Measurements from ENCODE around the gene CRB2. TPM values are rescaled to one million over a fixed set of nuclear protein-coding genes. Genes with fewer than 3 reads are reported as not detected.

The CRB2 gene
- total RNA-seq, 2 donors from 2014 or later = under 0.01 to 1.3 TPM

DNA sequence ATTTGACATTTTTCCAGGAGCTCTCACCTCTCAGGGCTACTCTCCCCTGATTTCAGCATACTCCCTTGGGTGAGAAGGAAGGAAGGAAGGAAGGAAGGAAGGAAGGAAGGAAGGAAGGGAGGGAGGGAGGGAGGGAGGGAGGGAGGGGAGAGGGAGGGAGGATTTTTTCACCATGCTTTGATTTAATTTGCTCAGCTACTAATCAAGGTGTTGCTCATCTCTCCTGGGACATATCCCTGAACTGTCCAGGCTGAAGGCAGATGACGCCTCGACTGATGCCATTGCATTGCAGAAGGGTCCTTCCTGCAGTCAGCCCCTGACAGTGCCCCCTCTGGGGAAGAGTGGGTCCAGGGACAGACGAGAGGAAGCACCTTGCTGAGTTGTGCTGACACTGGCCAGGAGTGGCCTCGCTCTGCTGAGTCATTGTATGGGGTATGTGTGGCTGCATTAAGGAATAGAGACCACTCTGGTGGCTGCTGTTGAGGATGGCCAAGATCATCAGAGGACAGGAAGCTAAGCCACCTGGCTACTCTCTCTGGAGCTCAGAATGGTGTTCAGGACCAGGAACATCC, 43.6 kb upstream of the CRB2 start:
- TF ChIP-seq POLR2A (IDR thresholded peaks at IDR 0.05) = no peak
- TF ChIP-seq, protein P1, sequence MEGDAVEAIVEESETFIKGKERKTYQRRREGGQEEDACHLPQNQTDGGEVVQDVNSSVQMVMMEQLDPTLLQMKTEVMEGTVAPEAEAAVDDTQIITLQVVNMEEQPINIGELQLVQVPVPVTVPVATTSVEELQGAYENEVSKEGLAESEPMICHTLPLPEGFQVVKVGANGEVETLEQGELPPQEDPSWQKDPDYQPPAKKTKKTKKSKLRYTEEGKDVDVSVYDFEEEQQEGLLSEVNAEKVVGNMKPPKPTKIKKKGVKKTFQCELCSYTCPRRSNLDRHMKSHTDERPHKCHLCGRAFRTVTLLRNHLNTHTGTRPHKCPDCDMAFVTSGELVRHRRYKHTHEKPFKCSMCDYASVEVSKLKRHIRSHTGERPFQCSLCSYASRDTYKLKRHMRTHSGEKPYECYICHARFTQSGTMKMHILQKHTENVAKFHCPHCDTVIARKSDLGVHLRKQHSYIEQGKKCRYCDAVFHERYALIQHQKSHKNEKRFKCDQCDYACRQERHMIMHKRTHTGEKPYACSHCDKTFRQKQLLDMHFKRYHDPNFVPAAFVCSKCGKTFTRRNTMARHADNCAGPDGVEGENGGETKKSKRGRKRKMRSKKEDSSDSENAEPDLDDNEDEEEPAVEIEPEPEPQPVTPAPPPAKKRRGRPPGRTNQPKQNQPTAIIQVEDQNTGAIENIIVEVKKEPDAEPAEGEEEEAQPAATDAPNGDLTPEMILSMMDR (IDR thresholded peaks at IDR 0.05) = no peak
- ATAC-seq (no peak), DNase-seq (no peak)

DNA sequence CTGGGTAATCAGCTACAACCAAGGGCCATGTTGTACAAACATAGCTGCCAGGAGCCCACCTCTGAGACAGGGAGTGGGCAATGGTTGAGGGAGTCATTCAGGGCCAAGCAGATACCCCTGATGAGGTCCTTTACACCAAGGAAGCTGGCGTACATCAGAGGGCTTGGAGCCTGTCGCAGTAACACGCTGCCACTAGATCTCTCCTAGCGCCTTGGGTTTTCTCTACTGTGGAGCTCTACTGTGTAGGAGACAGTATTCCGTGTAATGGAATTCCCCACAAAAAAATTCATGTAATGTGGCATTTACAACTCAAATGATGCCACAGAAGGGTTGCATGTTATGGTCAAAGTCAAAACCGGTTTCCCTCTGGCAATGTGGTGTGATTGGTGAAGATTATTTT, 41.4 kb upstream of the CRB2 start:
- no peaks in the 10 kb centered on the region for H3K36me3 ChIP-seq (replicated peaks in 1 of 2; ENCODE audit: insufficient read depth in 1 of 2, low read depth in 2 of 2)
- WGBS, 2 donors = 90 to 91% methylated on average over 6 of the region's 6 CpGs
- TF ChIP-seq POLR2A (IDR thresholded peaks at IDR 0.05) = no peak
- TF ChIP-seq, protein P1 (IDR thresholded peaks at IDR 0.05) = no peak
- ATAC-seq = no peak
- no peak overlapping the region for H3K27ac ChIP-seq
- intact Hi-C loops (cut with DNase I) = no loop called here
- H3K27me3 ChIP-seq = no peaks in the 10 kb centered on the region
- no peaks in the 10 kb centered on the region for H3K4me1 ChIP-seq
- DNase-seq = no peak
- no peak overlapping the region for H3K4me3 ChIP-seq
- H3K9me3 ChIP-seq = no peaks in the 10 kb centered on the region

More for the DNA sequence above, 43.6 kb upstream of the CRB2 start:
- Histone ChIP-seq H3K9me3 (no peaks in the 10 kb centered on the region), H3K4me3 (no peak overlapping the region), H3K36me3 (replicated peaks in 1 of 2; ENCODE audit: insufficient read depth in 1 of 2, low read depth in 2 of 2) (no peaks in the 10 kb centered on the region), H3K27me3 (no peaks in the 10 kb centered on the region), H3K4me1 (no peaks in the 10 kb centered on the region), H3K27ac (no peak overlapping the region)
- 66 to 76% methylated on average over 4 of the region's 4 CpGs for WGBS, 2 donors
- intact Hi-C loops (cut with DNase I) = no loop called here

DNA sequence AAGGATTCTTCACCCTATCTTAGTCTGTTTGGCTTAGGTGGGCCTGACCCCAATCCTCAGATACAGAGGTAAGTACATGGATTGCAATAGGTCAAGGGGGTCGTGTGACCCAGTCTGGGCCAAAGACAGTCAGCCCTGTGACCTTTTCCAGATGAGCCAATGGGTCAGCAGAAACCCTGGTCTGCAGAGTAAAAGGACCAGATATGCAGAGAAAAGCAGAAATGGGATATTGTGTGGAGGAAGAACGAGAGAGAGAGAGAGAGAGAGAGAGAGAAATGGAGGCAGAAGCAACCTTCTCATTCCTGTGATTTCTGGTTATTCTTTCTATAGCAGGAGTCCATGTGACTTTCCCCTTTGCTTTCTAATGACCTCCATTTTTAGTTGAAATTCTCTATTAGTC, 40.4 kb upstream of the CRB2 start:
- no peaks in the 10 kb centered on the region for H3K9me3 ChIP-seq

DNA sequence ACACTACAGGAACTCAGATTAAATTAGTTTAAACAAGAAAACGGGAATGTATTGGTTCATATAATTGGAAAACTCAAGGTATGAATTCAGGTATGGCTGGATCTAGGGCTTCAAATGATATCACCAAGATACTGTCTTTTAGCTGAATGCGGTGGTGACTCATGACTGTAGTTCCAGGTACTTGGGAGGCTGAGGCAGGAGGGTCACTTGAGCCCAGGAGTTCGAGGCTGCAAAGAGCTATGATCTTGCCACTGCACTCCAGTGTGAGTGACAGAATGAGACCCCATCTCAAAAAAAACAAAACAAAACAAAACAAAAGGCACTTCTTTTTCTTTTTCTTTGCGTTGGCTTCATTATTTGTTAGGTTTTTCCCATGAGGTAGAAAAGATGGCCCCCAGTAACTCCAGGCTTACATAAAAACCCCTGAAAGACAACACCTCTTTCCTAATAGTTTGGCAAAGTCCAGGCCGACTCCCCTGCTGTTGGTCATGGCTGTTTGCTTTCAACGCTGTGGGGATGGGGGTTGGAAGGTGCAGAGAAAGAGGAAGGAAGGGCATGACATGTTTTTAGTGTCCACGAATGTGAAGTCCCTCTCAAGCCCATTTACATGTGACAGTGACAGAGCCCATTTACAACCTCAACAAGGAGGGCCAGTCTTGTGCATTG, 39.8 kb upstream of the CRB2 start:
- WGBS, 2 donors = 69 to 78% methylated on average over 7 of the region's 7 CpGs
- Histone ChIP-seq H3K9me3 (no peaks in the 10 kb centered on the region), H3K36me3 (replicated peaks in 1 of 2; ENCODE audit: insufficient read depth in 1 of 2, low read depth in 2 of 2) (no peaks in the 10 kb centered on the region), H3K27me3 (no peaks in the 10 kb centered on the region), H3K27ac (no peak overlapping the region), H3K4me1 (no peaks in the 10 kb centered on the region), H3K4me3 (no peak overlapping the region)
- DNase-seq (no peak), ATAC-seq (no peak)
- intact Hi-C loops (cut with DNase I) = no loop called here
- TF ChIP-seq, protein P1 (IDR thresholded peaks at IDR 0.05) = no peak
- TF ChIP-seq POLR2A (IDR thresholded peaks at IDR 0.05) = no peak

More for the DNA sequence above, 40.4 kb upstream of the CRB2 start:
- Histone ChIP-seq H3K27ac (no peak overlapping the region), H3K36me3 (replicated peaks in 1 of 2; ENCODE audit: insufficient read depth in 1 of 2, low read depth in 2 of 2) (no peaks in the 10 kb centered on the region), H3K4me1 (no peaks in the 10 kb centered on the region), H3K27me3 (no peaks in the 10 kb centered on the region), H3K4me3 (no peak overlapping the region)
- ATAC-seq (no peak), DNase-seq (no peak)
- no peak for TF ChIP-seq POLR2A (IDR thresholded peaks at IDR 0.05)
- TF ChIP-seq, protein P1 (IDR thresholded peaks at IDR 0.05) = no peak
- intact Hi-C loops (cut with DNase I) = no loop called here
- WGBS, 2 donors = 66 to 71% methylated on average over 2 of the region's 2 CpGs

DNA sequence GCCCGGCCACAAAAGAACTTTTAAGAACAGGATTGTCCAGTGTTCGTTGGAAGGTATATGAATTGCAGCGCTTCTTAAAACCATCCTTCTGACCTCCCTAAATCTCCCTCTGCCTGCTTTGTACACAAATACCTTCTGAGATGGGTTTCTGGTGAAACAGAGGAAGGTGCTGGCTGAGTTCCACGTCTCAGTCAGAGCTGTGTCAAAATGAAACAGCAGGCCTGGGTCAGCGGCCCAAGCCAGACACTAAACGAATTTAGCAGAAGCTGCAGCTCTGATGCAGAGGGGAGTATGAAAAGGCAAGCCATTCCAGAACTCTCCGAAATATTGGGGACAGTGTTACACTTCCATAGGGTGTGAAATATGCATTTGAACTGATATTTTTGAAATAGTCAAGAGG, 37.8 kb upstream of the CRB2 start:
- H3K4me3 ChIP-seq = no peak overlapping the region
- no peak overlapping the region for H3K27ac ChIP-seq

More for the DNA sequence above, 37.8 kb upstream of the CRB2 start:
- TF ChIP-seq, protein P1 (IDR thresholded peaks at IDR 0.05) = no peak
- no peak for TF ChIP-seq POLR2A (IDR thresholded peaks at IDR 0.05)
- intact Hi-C loops (cut with DNase I) = no loop called here
- ATAC-seq = no peak
- Histone ChIP-seq H3K4me1 (no peaks in the 10 kb centered on the region), H3K9me3 (no peaks in the 10 kb centered on the region), H3K36me3 (replicated peaks in 1 of 2; ENCODE audit: insufficient read depth in 1 of 2, low read depth in 2 of 2) (no peaks in the 10 kb centered on the region), H3K27me3 (no peaks in the 10 kb centered on the region)
- WGBS, 2 donors = 67 to 74% methylated on average over 7 of the region's 7 CpGs
- no peak for DNase-seq

Measured in body of pancreas (tissue), 4 donors.